Astrocyte (in vitro differentiated cells and primary cell): ENCODE measurements around the gene RASA4B. TPM values are rescaled to one million over a fixed set of nuclear protein-coding genes. Genes with fewer than 3 reads are reported as not detected.

Experiments
- DNase-seq: peaks from one replicate; pipeline ENCODE4 v3.0.0-alpha.2; 2010; ENCODE audit warnings: low read depth
- FAIRE-seq: peaks from 2 replicates; lab custom pipeline; 2011; peaks lifted over from hg19 to GRCh38; lab: Jason Lieb, UNC
- H2AFZ ChIP-seq: 2 replicates; pipeline ENCODE4 v1.6.0; 2012; ENCODE audit warnings: low read depth, low read length, inconsistent platforms
- H3K27ac ChIP-seq: 2 replicates; pipeline ENCODE4 v1.5.1; 2011; ENCODE audit warnings: low read depth, low read length, inconsistent platforms
- H3K27me3 ChIP-seq: 2 replicates; pipeline ENCODE4 v1.6.0; 2011; ENCODE audit warnings: low read length, inconsistent platforms; ENCODE audit not compliant: insufficient read depth
- H3K36me3 ChIP-seq: 2 replicates; pipeline ENCODE4 v1.5.1; 2011; ENCODE audit warnings: low read length, inconsistent platforms; ENCODE audit not compliant: insufficient read depth
- H3K4me1 ChIP-seq: 2 replicates; pipeline ENCODE4 v1.5.1; 2011; ENCODE audit warnings: low read length, inconsistent platforms; ENCODE audit not compliant: insufficient read depth
- H3K4me2 ChIP-seq: 2 replicates; pipeline ENCODE4 v1.6.0; 2012; ENCODE audit warnings: low read length, inconsistent platforms
- H3K4me3 ChIP-seq: 2 replicates; pipeline ENCODE4 v1.5.1; 2011; ENCODE audit warnings: low read depth, mild to moderate bottlenecking, low read length, inconsistent platforms; ENCODE audit not compliant: insufficient read depth
- H3K79me2 ChIP-seq: 2 replicates; pipeline ENCODE4 v1.6.0; 2012; ENCODE audit warnings: mild to moderate bottlenecking, low read length, inconsistent platforms; ENCODE audit not compliant: insufficient read depth
- H3K9ac ChIP-seq: 2 replicates; pipeline ENCODE4 v1.6.0; 2012; ENCODE audit warnings: mild to moderate bottlenecking, low read length, inconsistent platforms
- H3K9me3 ChIP-seq: 2 replicates; pipeline ENCODE4 v1.5.1; 2012; ENCODE audit warnings: low read depth, mild to moderate bottlenecking, low read length, inconsistent platforms; ENCODE audit not compliant: insufficient read depth
- H4K20me1 ChIP-seq: 2 replicates; pipeline ENCODE4 v1.6.0; 2012; ENCODE audit warnings: low read length, inconsistent platforms; ENCODE audit not compliant: insufficient read depth
- H3K27ac Mint-ChIP-seq: one replicate; pipeline ENCODE4 v1.8.0; 2021; ENCODE audit warnings: mild to moderate bottlenecking, mixed read lengths; ENCODE audit not compliant: unreplicated experiment
- H3K27me3 Mint-ChIP-seq: one replicate; pipeline ENCODE4 v1.8.0; 2021; ENCODE audit warnings: low read depth, mixed read lengths; ENCODE audit not compliant: unreplicated experiment
- H3K36me3 Mint-ChIP-seq: one replicate; pipeline ENCODE4 v1.8.0; 2021; ENCODE audit warnings: low read depth, mixed read lengths; ENCODE audit not compliant: unreplicated experiment
- H3K4me1 Mint-ChIP-seq: one replicate; pipeline ENCODE4 v1.8.0; 2021; ENCODE audit warnings: low read depth, mixed read lengths; ENCODE audit not compliant: unreplicated experiment
- H3K4me3 Mint-ChIP-seq: one replicate; pipeline ENCODE4 v1.8.0; 2021; ENCODE audit warnings: mild to moderate bottlenecking, moderate library complexity, mixed read lengths; ENCODE audit not compliant: unreplicated experiment
- H3K9me3 Mint-ChIP-seq: one replicate; pipeline ENCODE4 v1.8.0; 2021; ENCODE audit warnings: mild to moderate bottlenecking, mixed read lengths; ENCODE audit not compliant: unreplicated experiment
- CTCF ChIP-seq: IDR thresholded peaks from 2 replicates; pipeline ENCODE4 v1.5.1; 2011; ENCODE audit warnings: low read depth, mild to moderate bottlenecking, inconsistent platforms, low read length, moderate library complexity; ENCODE audit not compliant: insufficient read depth
- EZH2 ChIP-seq: IDR thresholded peaks from 2 replicates; pipeline ENCODE4 v1.6.1; 2012; ENCODE audit warnings: mild to moderate bottlenecking, low read length, inconsistent platforms; ENCODE audit not compliant: insufficient read depth
- total RNA-seq: library from RNA; stranded (reverse); gene quantifications from 2 replicates; pipeline ENCODE4 v1.2.1, GENCODE V29; 2021

The RASA4B gene
- total RNA-seq, 1 donor from 2014 or later: 1.1 TPM

GRCh38 chr7:102444961-102445673 is 72.5 kb downstream of the RASA4B start:
- Histone ChIP-seq H2AFZ (no peak overlapping the region), H3K36me3 (no peaks in the 10 kb centered on the region), H3K27ac (no peak overlapping the region), H3K9me3 (no peaks in the 10 kb centered on the region), H3K9ac (no peak overlapping the region), H3K27me3 (no peaks in the 10 kb centered on the region), H4K20me1 (peaks cover 9% of the 10 kb centered on the region), H3K4me3 (no peak overlapping the region), H3K4me1 (peaks cover 19% of the 10 kb centered on the region), H3K79me2 (no peaks in the 10 kb centered on the region), H3K4me2 (no peak overlapping the region)
- Mint-ChIP-seq H3K36me3 (peaks cover 11% of the 10 kb centered on the region), H3K4me1 (peaks cover 2% of the 10 kb centered on the region), H3K9me3 (no peaks in the 10 kb centered on the region), H3K4me3 (no peak overlapping the region), H3K27me3 (no peaks in the 10 kb centered on the region), H3K27ac (no peak overlapping the region)
- DNase-seq: no peak
- FAIRE-seq: no peak
- TF ChIP-seq CTCF (no peak), EZH2 (no peak)

GRCh38 chr7:102439963-102440795 is 77.4 kb downstream of the RASA4B start:
- Mint-ChIP-seq H3K27ac (peak overlapping the region; percentile 81), H3K4me3 (peak overlapping the region; percentile 27), H3K36me3 (peaks cover 12% of the 10 kb centered on the region), H3K9me3 (no peaks in the 10 kb centered on the region), H3K4me1 (peaks cover 6% of the 10 kb centered on the region), H3K27me3 (no peaks in the 10 kb centered on the region)
- TF ChIP-seq EZH2: no peak
- TF ChIP-seq CTCF: no peak
- Histone ChIP-seq H3K27me3 (no peaks in the 10 kb centered on the region), H3K4me1 (peaks cover 12% of the 10 kb centered on the region), H3K79me2 (peaks cover 11% of the 10 kb centered on the region), H3K27ac (peak overlapping the region; percentile 36), H2AFZ (no peak overlapping the region), H3K4me2 (peak overlapping the region; percentile 60), H3K4me3 (no peak overlapping the region), H3K9ac (no peak overlapping the region), H3K36me3 (no peaks in the 10 kb centered on the region), H3K9me3 (no peaks in the 10 kb centered on the region), H4K20me1 (peaks cover 7% of the 10 kb centered on the region)
- FAIRE-seq: peak; percentile 37
- DNase-seq: peak; percentile 73
